HG03066 (cell line): ENCODE data around the gene ABCD1.
"Not testable (repeated sequence)": the region's sequence is repeated elsewhere in the genome, so short reads cannot be mapped to it uniquely, and the experiment has no call there.

Experiments
- ATAC-seq: cut with Tn5 transposase; IDR thresholded peaks from one replicate; pipeline ENCODE4 v1.9.1; 2021; ENCODE audit warnings: low read depth; ENCODE audit not compliant: unreplicated experiment

Gene ABCD1

GRCh38 chrX:153693216-153694086 lies 31.2 kb upstream of the ABCD1 start:
- ATAC-seq: no peak

DNA sequence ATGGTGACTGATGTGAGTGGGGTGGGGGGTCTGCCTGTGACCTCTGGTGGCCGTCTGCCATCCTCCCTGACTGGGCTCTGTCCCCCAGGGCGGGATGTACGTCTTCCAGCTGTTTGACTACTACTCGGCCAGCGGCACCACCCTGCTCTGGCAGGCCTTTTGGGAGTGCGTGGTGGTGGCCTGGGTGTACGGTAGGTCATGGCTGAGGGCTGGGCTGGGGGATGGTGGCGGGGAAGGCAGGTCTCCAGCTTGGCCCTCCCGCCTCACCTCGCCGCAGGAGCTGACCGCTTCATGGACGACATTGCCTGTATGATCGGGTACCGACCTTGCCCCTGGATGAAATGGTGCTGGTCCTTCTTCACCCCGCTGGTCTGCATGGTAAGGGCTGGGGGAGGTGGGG lies 30.4 kb upstream of the ABCD1 start:
- ATAC-seq: not testable (repeated sequence)

- ATAC-seq: no peak
These were observed 29.9 kb upstream of the ABCD1 start for GRCh38 chrX:153694687-153695270.

DNA sequence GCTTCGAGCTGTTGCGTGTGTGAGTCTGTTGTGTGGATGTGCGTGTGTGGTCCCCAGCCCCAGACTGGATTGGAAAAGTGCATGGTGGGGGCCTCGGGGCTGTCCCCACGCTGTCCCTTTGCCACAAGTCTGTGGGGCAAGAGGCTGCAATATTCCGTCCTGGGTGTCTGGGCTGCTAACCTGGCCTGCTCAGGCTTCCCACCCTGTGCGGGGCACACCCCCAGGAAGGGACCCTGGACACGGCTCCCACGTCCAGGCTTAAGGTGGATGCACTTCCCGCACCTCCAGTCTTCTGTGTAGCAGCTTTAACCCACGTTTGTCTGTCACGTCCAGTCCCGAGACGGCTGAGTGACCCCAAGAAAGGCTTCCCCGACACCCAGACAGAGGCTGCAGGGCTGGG lies 28.6 kb upstream of the ABCD1 start:
- ATAC-seq: no peak

- not testable (repeated sequence) for ATAC-seq
These were observed 28.1 kb upstream of the ABCD1 start for GRCh38 chrX:153696538-153696937.

- not testable (repeated sequence) for ATAC-seq
These were observed 27.5 kb upstream of the ABCD1 start for GRCh38 chrX:153696986-153697722.

- no peak for ATAC-seq
These were observed 26.5 kb upstream of the ABCD1 start for GRCh38 chrX:153697924-153698865.

DNA sequence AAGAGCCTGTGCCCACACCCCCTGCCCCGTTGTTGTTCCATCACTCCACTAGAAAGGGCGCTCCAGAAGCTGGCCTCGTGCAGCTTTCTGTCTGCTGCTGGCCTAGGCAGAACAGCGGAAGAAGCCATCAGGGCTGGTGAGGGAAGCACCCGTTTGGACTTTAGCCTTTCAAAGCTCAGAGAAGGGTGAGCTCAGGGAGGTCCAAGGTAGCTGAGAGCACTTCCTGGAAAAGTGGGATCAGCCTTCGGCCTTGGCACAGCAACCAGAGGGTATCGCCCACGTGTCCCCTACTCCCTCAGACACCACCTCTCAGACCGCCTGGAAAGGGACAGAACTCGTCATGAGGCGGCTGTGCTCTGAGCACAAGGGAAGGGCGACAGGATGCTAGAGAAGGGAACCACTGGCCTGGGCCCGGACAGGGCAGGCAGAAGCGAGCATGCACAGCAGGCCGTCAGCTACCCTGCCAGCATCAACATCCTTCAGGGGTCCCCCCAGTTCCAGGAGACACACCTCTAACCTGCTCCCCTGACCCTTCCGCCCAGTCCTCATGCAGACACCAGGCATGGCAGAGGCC lies 25.4 kb upstream of the ABCD1 start:
- not testable (repeated sequence) for ATAC-seq

GRCh38 chrX:153699784-153700371 lies 24.8 kb upstream of the ABCD1 start:
- ATAC-seq: not testable (repeated sequence)

- no peak for ATAC-seq
These were observed 24.2 kb upstream of the ABCD1 start for GRCh38 chrX:153700376-153700945.

DNA sequence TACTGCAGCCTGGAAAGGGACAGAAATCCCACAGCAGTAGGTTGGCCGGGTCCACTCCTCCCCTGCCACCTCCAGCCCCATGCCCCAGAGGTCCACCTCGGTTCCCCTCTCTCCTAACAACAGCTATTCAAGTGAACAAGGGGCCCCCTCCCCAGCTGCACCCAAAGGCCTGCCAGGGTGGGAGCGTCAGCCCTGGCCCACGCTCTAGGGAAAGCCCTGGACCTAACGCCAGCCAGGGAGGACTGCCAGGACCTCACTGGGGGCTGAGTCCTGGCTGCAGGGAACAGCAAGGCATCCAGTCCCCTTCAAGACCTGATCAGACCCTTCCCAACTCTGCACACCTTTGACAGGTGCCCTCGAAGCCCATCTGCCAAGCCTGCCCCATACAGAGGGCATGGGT lies 23.7 kb upstream of the ABCD1 start:
- no peak for ATAC-seq

DNA sequence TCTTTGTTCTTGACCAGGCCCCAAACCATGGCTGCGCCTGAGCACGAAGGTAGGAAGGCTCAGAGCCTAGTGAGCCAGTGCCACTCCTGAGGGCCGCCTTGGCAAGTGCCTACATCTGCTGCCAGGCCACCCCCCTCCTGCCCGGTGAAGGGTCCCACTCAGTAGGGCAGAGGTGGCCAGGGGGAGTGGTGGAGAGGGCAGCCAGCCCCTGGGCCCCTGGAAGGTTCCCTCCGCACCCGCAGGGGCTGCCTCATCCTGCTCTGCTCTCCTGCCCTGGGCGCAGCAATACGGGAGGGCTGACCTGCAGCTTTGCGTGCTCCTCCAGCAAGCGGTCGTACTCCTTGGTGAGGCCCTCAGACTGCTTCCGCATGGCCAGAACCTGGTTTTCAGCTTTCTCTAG lies 22.9 kb upstream of the ABCD1 start:
- no peak for ATAC-seq

DNA sequence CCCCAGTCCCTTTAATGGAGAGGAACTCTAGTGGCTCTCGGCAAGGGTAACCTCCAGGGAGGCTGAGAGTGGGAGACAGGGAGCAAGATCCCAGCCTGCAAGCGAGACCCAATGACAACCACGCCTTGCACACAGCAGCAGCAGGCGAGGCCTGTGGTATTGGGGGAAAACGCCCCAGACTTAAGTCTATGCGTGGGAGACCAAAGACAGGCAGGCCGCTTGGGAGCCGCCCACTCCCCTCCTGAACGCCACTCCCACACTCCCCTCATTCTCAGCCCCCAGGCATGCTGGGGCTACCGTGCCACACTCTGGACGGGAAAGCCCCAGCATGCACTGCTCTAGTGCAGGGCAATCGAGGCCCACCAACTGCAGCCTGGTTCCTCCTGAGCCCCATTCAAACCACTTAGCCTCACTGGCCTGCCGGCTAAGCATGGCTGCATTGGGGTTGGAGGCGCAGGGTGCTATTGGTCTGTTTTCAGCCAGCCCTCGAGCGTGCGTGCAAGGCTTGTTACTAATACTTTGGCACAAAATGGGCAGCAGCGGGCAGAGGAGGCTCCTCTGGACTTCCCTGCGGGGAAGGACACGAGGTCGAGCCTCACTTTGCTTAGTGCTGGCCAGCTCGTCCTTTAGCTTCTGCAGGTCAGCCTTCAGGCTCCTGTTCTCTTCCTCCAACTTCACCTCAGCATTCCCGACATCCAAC lies 22.2 kb upstream of the ABCD1 start:
- no peak for ATAC-seq

- ATAC-seq: no peak
These were observed 21.7 kb upstream of the ABCD1 start for GRCh38 chrX:153703036-153703370.

DNA sequence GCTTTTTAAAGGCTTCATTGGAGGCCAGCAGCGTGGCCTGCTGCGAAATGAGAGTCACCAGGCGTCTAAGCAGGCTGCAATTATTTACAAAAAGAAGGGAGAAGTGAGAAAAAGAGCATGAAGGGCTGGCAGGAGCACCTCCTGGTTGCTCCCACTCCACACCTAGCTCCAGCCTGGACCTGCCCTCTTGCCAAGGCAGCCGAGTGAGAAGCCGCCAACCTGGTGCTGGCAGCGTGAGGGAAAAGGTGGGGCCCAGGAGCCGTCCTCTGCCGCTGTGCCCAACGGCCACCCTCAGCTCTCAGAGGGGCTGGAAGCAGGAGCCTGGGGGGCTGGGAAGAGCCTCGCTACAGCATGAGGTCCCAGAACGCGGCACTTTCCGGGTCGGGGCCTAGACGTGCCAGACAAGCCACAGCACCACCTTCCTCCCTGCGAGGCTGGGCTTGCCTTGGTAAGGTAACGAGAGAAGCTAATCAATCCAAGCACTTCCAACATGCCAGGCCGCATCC lies 20.6 kb upstream of the ABCD1 start:
- no peak for ATAC-seq

DNA sequence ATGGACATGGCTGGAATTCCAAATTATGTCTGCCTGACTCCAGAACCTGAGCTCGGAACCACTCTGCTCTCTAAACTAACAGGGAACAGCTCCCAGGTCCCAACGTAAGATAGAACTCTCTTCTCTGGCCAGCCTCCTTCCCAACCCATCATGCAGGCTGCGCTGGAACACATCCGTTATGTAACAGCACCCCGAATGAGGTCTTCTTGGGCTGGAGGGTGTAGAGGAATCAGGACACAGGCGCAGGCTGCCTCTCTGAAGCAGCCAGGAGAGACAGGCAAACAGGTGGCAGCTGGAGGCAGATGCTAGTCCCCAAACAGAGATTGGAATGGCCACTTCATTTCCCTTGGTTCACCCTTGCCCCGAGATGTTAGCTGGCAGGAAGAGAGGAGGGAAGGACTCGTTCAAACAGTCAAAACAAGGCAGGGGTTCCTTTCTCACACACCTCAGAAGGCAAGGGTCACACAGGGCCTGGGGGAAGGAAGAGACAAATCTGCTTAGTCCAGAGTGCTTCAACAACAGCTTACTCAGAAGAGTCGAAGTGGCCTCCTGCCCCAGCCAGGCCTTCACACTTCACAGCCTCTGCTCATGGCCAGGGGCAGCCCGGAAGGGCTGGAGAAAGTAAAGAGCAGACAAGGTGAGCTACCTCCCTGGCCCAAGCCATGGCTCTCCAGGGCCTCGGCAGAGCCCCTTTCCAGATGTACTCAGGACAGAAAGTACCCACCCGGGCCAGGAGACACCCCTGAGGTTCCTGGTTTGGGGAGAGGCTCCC lies 19.8 kb upstream of the ABCD1 start:
- ATAC-seq: not testable (repeated sequence)

GRCh38 chrX:153705403-153706060 lies 19.1 kb upstream of the ABCD1 start:
- ATAC-seq: not testable (repeated sequence)
